ENCODE measurements around the gene PCDH7. TPM values are rescaled to one million over a fixed set of nuclear protein-coding genes. Genes with fewer than 3 reads are reported as not detected.

PCDH7 gene
- total RNA-seq, 1 donor from 2014 or later: not detected

GRCh38 chr4:30722092-30722358 is 1.9 kb downstream of the PCDH7 start:
- intact Hi-C loops (cut with micrococcal nuclease): no loop called here
- Mint-ChIP-seq H3K27ac (no peak overlapping the region), H3K4me1 (peaks cover 11% of the 10 kb centered on the region), H3K4me3 (no peak overlapping the region), H3K9me3 (peaks cover 12% of the 10 kb centered on the region), H3K27me3 (peaks cover 50% of the 10 kb centered on the region), H3K36me3 (ENCODE audit: low read depth) (peaks cover 10% of the 10 kb centered on the region)
- DNase-seq: no peak

GRCh38 chr4:30722359-30723200 is 2.4 kb downstream of the PCDH7 start:
- peaks cover 8% of the 10 kb centered on the region for H3K36me3 Mint-ChIP-seq (ENCODE audit: low read depth)
- peaks cover 46% of the 10 kb centered on the region for H3K27me3 Mint-ChIP-seq
- H3K4me3 Mint-ChIP-seq: no peak overlapping the region
- intact Hi-C loops (cut with micrococcal nuclease): no loop called here
- no peak for DNase-seq
- H3K27ac Mint-ChIP-seq: peak overlapping the region; percentile 51
- peaks cover 7% of the 10 kb centered on the region for H3K4me1 Mint-ChIP-seq
- H3K9me3 Mint-ChIP-seq: peaks cover 9% of the 10 kb centered on the region

GRCh38 chr4:30723201-30723955 is 3.2 kb downstream of the PCDH7 start:
- Mint-ChIP-seq H3K9me3 (peaks cover 5% of the 10 kb centered on the region), H3K27ac (peak overlapping the region; percentile 51), H3K27me3 (peaks cover 40% of the 10 kb centered on the region), H3K4me1 (peaks cover 6% of the 10 kb centered on the region), H3K4me3 (no peak overlapping the region), H3K36me3 (ENCODE audit: low read depth) (peaks cover 8% of the 10 kb centered on the region)
- intact Hi-C loops (cut with micrococcal nuclease): no loop called here
- DNase-seq: no peak

GRCh38 chr4:30724247-30724646 is 4.1 kb downstream of the PCDH7 start:
- no peak for DNase-seq
- H3K27ac Mint-ChIP-seq: no peak overlapping the region
- peaks cover 4% of the 10 kb centered on the region for H3K4me1 Mint-ChIP-seq
- H3K36me3 Mint-ChIP-seq (ENCODE audit: low read depth): peaks cover 4% of the 10 kb centered on the region
- peaks cover 32% of the 10 kb centered on the region for H3K27me3 Mint-ChIP-seq
- intact Hi-C loops (cut with micrococcal nuclease): no loop called here
- H3K4me3 Mint-ChIP-seq: no peak overlapping the region
- H3K9me3 Mint-ChIP-seq: peaks cover under 1% of the 10 kb centered on the region

GRCh38 chr4:30725562-30725961 is 5.4 kb downstream of the PCDH7 start:
- Mint-ChIP-seq H3K4me3 (no peak overlapping the region), H3K9me3 (no peaks in the 10 kb centered on the region), H3K27ac (no peak overlapping the region), H3K36me3 (ENCODE audit: low read depth) (peaks cover 2% of the 10 kb centered on the region), H3K27me3 (peaks cover 20% of the 10 kb centered on the region), H3K4me1 (peaks cover 2% of the 10 kb centered on the region)
- DNase-seq: no peak
- intact Hi-C loops (cut with micrococcal nuclease): no loop called here

- H3K27ac Mint-ChIP-seq: no peak overlapping the region
- H3K4me3 Mint-ChIP-seq: no peak overlapping the region
- no peaks in the 10 kb centered on the region for H3K4me1 Mint-ChIP-seq
- peaks cover 15% of the 10 kb centered on the region for H3K27me3 Mint-ChIP-seq
- no peak for DNase-seq
- H3K9me3 Mint-ChIP-seq: no peaks in the 10 kb centered on the region
- H3K36me3 Mint-ChIP-seq (ENCODE audit: low read depth): peaks cover 2% of the 10 kb centered on the region
- intact Hi-C loops (cut with micrococcal nuclease): no loop called here
Observed at GRCh38 chr4:30726090-30726675, 6.0 kb downstream of the PCDH7 start.

GRCh38 chr4:30727409-30727808 is 7.2 kb downstream of the PCDH7 start:
- Mint-ChIP-seq H3K27me3 (peaks cover 13% of the 10 kb centered on the region), H3K27ac (no peak overlapping the region), H3K4me3 (no peak overlapping the region), H3K36me3 (ENCODE audit: low read depth) (peaks cover 2% of the 10 kb centered on the region), H3K9me3 (no peaks in the 10 kb centered on the region), H3K4me1 (no peaks in the 10 kb centered on the region)
- intact Hi-C loops (cut with micrococcal nuclease): no loop called here
- DNase-seq: no peak

GRCh38 chr4:30728311-30728710 is 8.1 kb downstream of the PCDH7 start:
- no peaks in the 10 kb centered on the region for H3K9me3 Mint-ChIP-seq
- DNase-seq: no peak
- H3K27me3 Mint-ChIP-seq: peaks cover 4% of the 10 kb centered on the region
- no peaks in the 10 kb centered on the region for H3K4me1 Mint-ChIP-seq
- peaks cover under 1% of the 10 kb centered on the region for H3K36me3 Mint-ChIP-seq (ENCODE audit: low read depth)
- H3K27ac Mint-ChIP-seq: no peak overlapping the region
- H3K4me3 Mint-ChIP-seq: no peak overlapping the region
- intact Hi-C loops (cut with micrococcal nuclease): no loop called here

- Mint-ChIP-seq H3K9me3 (no peaks in the 10 kb centered on the region), H3K4me1 (no peaks in the 10 kb centered on the region), H3K27ac (no peak overlapping the region), H3K4me3 (no peak overlapping the region), H3K36me3 (ENCODE audit: low read depth) (no peaks in the 10 kb centered on the region), H3K27me3 (no peaks in the 10 kb centered on the region)
- intact Hi-C loops (cut with micrococcal nuclease): no loop called here
- DNase-seq: no peak
Observed at GRCh38 chr4:30743897-30744296, 23.7 kb downstream of the PCDH7 start.

GRCh38 chr4:30744386-30744785 is 24.2 kb downstream of the PCDH7 start:
- no peaks in the 10 kb centered on the region for H3K36me3 Mint-ChIP-seq (ENCODE audit: low read depth)

GRCh38 chr4:30744957-30745640 is 24.9 kb downstream of the PCDH7 start:
- Mint-ChIP-seq H3K4me3 (no peak overlapping the region), H3K27me3 (no peaks in the 10 kb centered on the region), H3K4me1 (no peaks in the 10 kb centered on the region), H3K36me3 (ENCODE audit: low read depth) (no peaks in the 10 kb centered on the region), H3K9me3 (no peaks in the 10 kb centered on the region), H3K27ac (no peak overlapping the region)
- intact Hi-C loops (cut with micrococcal nuclease): no loop called here
- DNase-seq: no peak

More at GRCh38 chr4:30744386-30744785, 24.2 kb downstream of the PCDH7 start:
- H3K27me3 Mint-ChIP-seq: no peaks in the 10 kb centered on the region
- H3K9me3 Mint-ChIP-seq: no peaks in the 10 kb centered on the region
- DNase-seq: no peak
- no peak overlapping the region for H3K4me3 Mint-ChIP-seq
- intact Hi-C loops (cut with micrococcal nuclease): no loop called here
- no peak overlapping the region for H3K27ac Mint-ChIP-seq
- no peaks in the 10 kb centered on the region for H3K4me1 Mint-ChIP-seq

- Mint-ChIP-seq H3K27me3 (no peaks in the 10 kb centered on the region), H3K4me1 (no peaks in the 10 kb centered on the region)
Observed at GRCh38 chr4:30746735-30747134, 26.6 kb downstream of the PCDH7 start.

GRCh38 chr4:30753316-30753715 is 33.1 kb downstream of the PCDH7 start:
- Mint-ChIP-seq H3K9me3 (no peaks in the 10 kb centered on the region), H3K4me1 (no peaks in the 10 kb centered on the region), H3K4me3 (no peak overlapping the region), H3K27me3 (no peaks in the 10 kb centered on the region), H3K36me3 (ENCODE audit: low read depth) (no peaks in the 10 kb centered on the region), H3K27ac (no peak overlapping the region)
- no peak for DNase-seq
- intact Hi-C loops (cut with micrococcal nuclease): no loop called here

More at GRCh38 chr4:30746735-30747134, 26.6 kb downstream of the PCDH7 start:
- H3K4me3 Mint-ChIP-seq: no peak overlapping the region
- intact Hi-C loops (cut with micrococcal nuclease): no loop called here
- no peak for DNase-seq
- H3K9me3 Mint-ChIP-seq: no peaks in the 10 kb centered on the region
- H3K27ac Mint-ChIP-seq: no peak overlapping the region
- H3K36me3 Mint-ChIP-seq (ENCODE audit: low read depth): no peaks in the 10 kb centered on the region

GRCh38 chr4:30754021-30754420 is 33.9 kb downstream of the PCDH7 start:
- H3K36me3 Mint-ChIP-seq (ENCODE audit: low read depth): no peaks in the 10 kb centered on the region
- H3K4me1 Mint-ChIP-seq: no peaks in the 10 kb centered on the region
- no peak for DNase-seq
- H3K4me3 Mint-ChIP-seq: no peak overlapping the region
- H3K9me3 Mint-ChIP-seq: no peaks in the 10 kb centered on the region
- no peaks in the 10 kb centered on the region for H3K27me3 Mint-ChIP-seq
- H3K27ac Mint-ChIP-seq: no peak overlapping the region
- intact Hi-C loops (cut with micrococcal nuclease): no loop called here

Measured in activated CD4-positive, alpha-beta T cell treated with anti-CD3 and anti-CD28 coated beads, Interleukin-2, amount 10 ng/mL, durations not matched to agents 24 days and 14 days (primary cell).